GM21528 (cell line): ENCODE results near the gene DSTYK.

Experiments
- ATAC-seq: cut with Tn5 transposase; IDR thresholded peaks from one replicate; pipeline ENCODE4 v1.9.1; 2021; ENCODE audit warnings: mild to moderate bottlenecking, moderate library complexity; ENCODE audit not compliant: unreplicated experiment, low FRiP score

DSTYK gene

GRCh38 chr1:205225901-205226765 is 14.6 kb upstream of the DSTYK start:
- ATAC-seq = no peak

GRCh38 chr1:205224736-205225135 is 13.2 kb upstream of the DSTYK start:
- no peak for ATAC-seq

GRCh38 chr1:205220421-205220820 is 8.9 kb upstream of the DSTYK start:
- no peak for ATAC-seq

- ATAC-seq = no peak
Measured at GRCh38 chr1:205217418-205217817, 5.9 kb upstream of the DSTYK start.

GRCh38 chr1:205216588-205216987 is 5.1 kb upstream of the DSTYK start:
- ATAC-seq = no peak

- ATAC-seq = no peak
Measured at GRCh38 chr1:205214756-205215155, 3.3 kb upstream of the DSTYK start.

GRCh38 chr1:205211839-205212536 is 486 bp upstream of the DSTYK start:
- peak; percentile 29 for ATAC-seq

GRCh38 chr1:205210756-205211168 is 740 bp downstream of the DSTYK start:
- peak; percentile 37 for ATAC-seq

GRCh38 chr1:205208811-205209210 is 2.7 kb downstream of the DSTYK start:
- no peak for ATAC-seq

- ATAC-seq = no peak
Measured at GRCh38 chr1:205205055-205205454, 6.4 kb downstream of the DSTYK start.

- no peak for ATAC-seq
Measured at GRCh38 chr1:205204552-205204951, 7.0 kb downstream of the DSTYK start.

- ATAC-seq = no peak
Measured at GRCh38 chr1:205199931-205200299, 11.6 kb downstream of the DSTYK start.

GRCh38 chr1:205199090-205199930 is 12.2 kb downstream of the DSTYK start:
- ATAC-seq = no peak

GRCh38 chr1:205192287-205192686 is 19.2 kb downstream of the DSTYK start:
- ATAC-seq = no peak

- ATAC-seq = no peak
Measured at GRCh38 chr1:205191622-205192021, 19.9 kb downstream of the DSTYK start.

GRCh38 chr1:205190845-205191577 is 20.5 kb downstream of the DSTYK start:
- ATAC-seq = no peak

GRCh38 chr1:205189131-205189530 is 22.4 kb downstream of the DSTYK start:
- no peak for ATAC-seq

- ATAC-seq = no peak
Measured at GRCh38 chr1:205188596-205188995, 22.9 kb downstream of the DSTYK start.

GRCh38 chr1:205188098-205188497 is 23.4 kb downstream of the DSTYK start:
- no peak for ATAC-seq

GRCh38 chr1:205187420-205187819 is 24.1 kb downstream of the DSTYK start:
- ATAC-seq = no peak
